ENCODE measurements around the gene KCNAB3. TPM values are rescaled to one million over a fixed set of nuclear protein-coding genes. Genes with fewer than 3 reads are reported as not detected.

Gene KCNAB3
- 4.2 TPM for polyA plus RNA-seq (2012; ENCODE audit: missing spikeins)

- FAIRE-seq, result no peak
- DNase-seq (ENCODE audit: insufficient read length), result no peak
- TF ChIP-seq POLR2AphosphoS5 (IDR thresholded peaks at IDR 0.05; ENCODE audit: low read depth, low read length) (no peak), POLR2A (IDR thresholded peaks at IDR 0.05; ENCODE audit: low read depth, low read length) (no peak), TAF1 (IDR thresholded peaks at IDR 0.05; ENCODE audit: borderline replicate concordance, low read depth, low read length) (no peak)
These were observed at the start of gene KCNAB3 for GRCh38 chr17:7929158-7930023. KCNAB3 (minus strand) TSS chr17:7929856; CDS start chr17:7929435, 421 bp downstream.

GRCh38 chr17:7977805-7978204, 48.1 kb upstream of the KCNAB3 start:
- FAIRE-seq (no peak), DNase-seq (ENCODE audit: insufficient read length) (no peak)
- TF ChIP-seq POLR2A (IDR thresholded peaks at IDR 0.05; ENCODE audit: low read depth, low read length), result no peak
- TF ChIP-seq POLR2AphosphoS5 (IDR thresholded peaks at IDR 0.05; ENCODE audit: low read depth, low read length), result no peak
- no peak for TF ChIP-seq TAF1 (IDR thresholded peaks at IDR 0.05; ENCODE audit: borderline replicate concordance, low read depth, low read length)

GRCh38 chr17:7977039-7977438, 47.4 kb upstream of the KCNAB3 start:
- DNase-seq (ENCODE audit: insufficient read length) (no peak), FAIRE-seq (no peak)
- TF ChIP-seq POLR2AphosphoS5 (IDR thresholded peaks at IDR 0.05; ENCODE audit: low read depth, low read length) (no peak), POLR2A (IDR thresholded peaks at IDR 0.05; ENCODE audit: low read depth, low read length) (no peak), TAF1 (IDR thresholded peaks at IDR 0.05; ENCODE audit: borderline replicate concordance, low read depth, low read length) (no peak)

- DNase-seq (ENCODE audit: insufficient read length) (no peak), FAIRE-seq (no peak)
- TF ChIP-seq TAF1 (IDR thresholded peaks at IDR 0.05; ENCODE audit: borderline replicate concordance, low read depth, low read length) (no peak), POLR2AphosphoS5 (IDR thresholded peaks at IDR 0.05; ENCODE audit: low read depth, low read length) (no peak), POLR2A (IDR thresholded peaks at IDR 0.05; ENCODE audit: low read depth, low read length) (no peak)
These were observed 45.0 kb upstream of the KCNAB3 start for GRCh38 chr17:7974638-7975131.

GRCh38 chr17:7972131-7972785, 42.6 kb upstream of the KCNAB3 start:
- no peak for DNase-seq (ENCODE audit: insufficient read length)
- no peak for FAIRE-seq
- TF ChIP-seq POLR2A (IDR thresholded peaks at IDR 0.05; ENCODE audit: low read depth, low read length) (no peak), POLR2AphosphoS5 (IDR thresholded peaks at IDR 0.05; ENCODE audit: low read depth, low read length) (no peak), TAF1 (IDR thresholded peaks at IDR 0.05; ENCODE audit: borderline replicate concordance, low read depth, low read length) (no peak)

DNA sequence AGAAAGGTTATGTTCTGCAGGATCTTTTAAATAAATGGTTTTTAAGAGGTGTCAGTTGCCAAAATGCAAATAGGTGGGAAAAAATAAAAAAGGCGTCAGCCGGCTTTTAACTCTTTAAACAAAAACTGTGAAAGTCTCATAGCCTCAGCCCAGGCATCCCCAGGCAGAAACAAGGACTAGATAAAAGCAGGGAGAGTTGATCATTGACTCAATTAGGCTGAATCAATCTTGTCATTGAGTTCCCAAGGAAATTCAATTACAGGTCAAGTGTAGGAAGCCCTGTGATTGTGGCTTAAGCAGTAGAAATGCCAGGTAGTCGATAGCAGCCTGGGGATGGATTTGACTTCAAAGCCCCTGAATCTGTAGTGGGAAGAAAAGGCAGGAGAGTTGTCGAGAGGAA, 42.0 kb upstream of the KCNAB3 start:
- DNase-seq (ENCODE audit: insufficient read length) (no peak), FAIRE-seq (no peak)
- TF ChIP-seq POLR2A (IDR thresholded peaks at IDR 0.05; ENCODE audit: low read depth, low read length), result no peak
- TF ChIP-seq POLR2AphosphoS5 (IDR thresholded peaks at IDR 0.05; ENCODE audit: low read depth, low read length), result no peak
- TF ChIP-seq TAF1 (IDR thresholded peaks at IDR 0.05; ENCODE audit: borderline replicate concordance, low read depth, low read length), result no peak

DNA sequence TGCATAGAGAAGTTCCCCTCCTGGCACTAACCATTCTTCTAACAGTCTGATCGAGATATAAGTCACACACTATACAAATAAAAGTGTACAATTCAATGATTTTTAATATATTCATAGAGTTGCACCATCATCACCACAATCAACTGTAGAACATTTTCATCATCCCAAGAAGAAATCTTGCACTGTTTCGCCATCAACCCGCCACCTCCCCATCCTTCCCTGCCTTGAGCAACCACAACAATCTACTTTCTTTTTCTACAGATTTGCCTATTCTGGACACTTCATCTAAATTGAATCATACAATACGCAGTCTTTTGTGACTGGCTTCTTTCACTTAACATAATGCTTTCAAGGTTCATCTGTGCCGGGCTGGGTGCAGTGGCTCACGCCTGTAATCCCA, 39.8 kb upstream of the KCNAB3 start:
- no peak for DNase-seq (ENCODE audit: insufficient read length)
- no peak for FAIRE-seq
- no peak for TF ChIP-seq POLR2AphosphoS5 (IDR thresholded peaks at IDR 0.05; ENCODE audit: low read depth, low read length)
- TF ChIP-seq POLR2A (IDR thresholded peaks at IDR 0.05; ENCODE audit: low read depth, low read length), result no peak
- TF ChIP-seq TAF1 (IDR thresholded peaks at IDR 0.05; ENCODE audit: borderline replicate concordance, low read depth, low read length), result no peak

- FAIRE-seq (no peak), DNase-seq (ENCODE audit: insufficient read length) (no peak)
- TF ChIP-seq POLR2AphosphoS5 (IDR thresholded peaks at IDR 0.05; ENCODE audit: low read depth, low read length), result no peak
- no peak for TF ChIP-seq TAF1 (IDR thresholded peaks at IDR 0.05; ENCODE audit: borderline replicate concordance, low read depth, low read length)
- TF ChIP-seq POLR2A (IDR thresholded peaks at IDR 0.05; ENCODE audit: low read depth, low read length), result no peak
These were observed 38.1 kb upstream of the KCNAB3 start for GRCh38 chr17:7967751-7968150.

- TF ChIP-seq TAF1 (IDR thresholded peaks at IDR 0.05; ENCODE audit: borderline replicate concordance, low read depth, low read length) (no peak), POLR2AphosphoS5 (IDR thresholded peaks at IDR 0.05; ENCODE audit: low read depth, low read length) (no peak), POLR2A (IDR thresholded peaks at IDR 0.05; ENCODE audit: low read depth, low read length) (no peak)
- no peak for FAIRE-seq
- DNase-seq (ENCODE audit: insufficient read length), result no peak
These were observed 31.8 kb upstream of the KCNAB3 start for GRCh38 chr17:7961421-7961820.

DNA sequence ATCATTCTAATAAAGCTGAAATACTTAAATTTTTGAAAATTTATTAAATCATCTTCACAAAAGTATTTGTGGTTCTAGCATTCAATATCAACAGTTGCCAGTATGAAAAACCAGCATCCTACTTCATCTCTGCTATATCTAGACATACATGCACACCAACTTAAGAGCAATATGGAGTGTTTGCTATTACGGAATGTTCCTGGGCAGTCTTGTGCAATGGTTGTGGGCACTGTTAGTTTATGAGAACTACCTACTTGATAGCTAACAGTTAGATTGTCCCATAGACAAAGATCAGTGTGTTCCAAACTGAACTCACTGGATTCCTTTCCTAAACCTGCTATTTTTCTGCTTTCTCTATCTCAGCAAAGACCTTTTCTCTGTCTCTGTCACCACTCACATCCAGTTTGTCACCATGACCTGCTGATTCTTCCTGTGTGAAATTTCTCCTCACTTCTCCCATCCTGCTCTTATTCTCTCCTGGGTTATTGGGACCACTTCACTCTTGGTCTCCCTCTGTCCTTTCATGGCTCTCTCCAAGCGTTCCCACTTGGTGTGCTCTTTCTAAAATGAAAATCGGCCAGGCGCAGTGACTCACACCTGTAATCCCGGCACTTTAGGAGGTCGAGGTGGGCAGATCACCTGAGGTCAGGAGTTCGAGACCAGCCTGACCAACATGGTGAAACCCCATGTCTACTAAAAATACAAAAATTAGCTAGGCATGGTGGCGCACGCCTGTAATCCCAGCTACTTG, 30.0 kb upstream of the KCNAB3 start:
- DNase-seq (ENCODE audit: insufficient read length), result no peak
- no peak for FAIRE-seq
- TF ChIP-seq POLR2A (IDR thresholded peaks at IDR 0.05; ENCODE audit: low read depth, low read length), result no peak
- TF ChIP-seq TAF1 (IDR thresholded peaks at IDR 0.05; ENCODE audit: borderline replicate concordance, low read depth, low read length), result no peak
- TF ChIP-seq POLR2AphosphoS5 (IDR thresholded peaks at IDR 0.05; ENCODE audit: low read depth, low read length), result no peak

Data from GM12892 (cell line).